Stimulated activated CD8-positive, alpha-beta memory T cell treated with anti-CD3 and anti-CD28 coated beads, Interleukin-12 subunit alpha, Interleukin-12 subunit beta, amount 100 ng/mL, for 24 hours (primary cell): Measurements from ENCODE around the gene PAPPA2.

Experiments used
- DNase-seq: peaks from one replicate; pipeline ENCODE4 v3.0.0-alpha.2; 2020; ENCODE audit errors: extremely low read depth

Gene PAPPA2

GRCh38 chr1:176501599-176501998 lies 38.6 kb downstream of the PAPPA2 start:
- DNase-seq, result no peak

GRCh38 chr1:176504848-176505553 lies 42.0 kb downstream of the PAPPA2 start:
- no peak for DNase-seq

- DNase-seq, result no peak
Measured at GRCh38 chr1:176512966-176513365, 50.0 kb downstream of the PAPPA2 start.

DNA sequence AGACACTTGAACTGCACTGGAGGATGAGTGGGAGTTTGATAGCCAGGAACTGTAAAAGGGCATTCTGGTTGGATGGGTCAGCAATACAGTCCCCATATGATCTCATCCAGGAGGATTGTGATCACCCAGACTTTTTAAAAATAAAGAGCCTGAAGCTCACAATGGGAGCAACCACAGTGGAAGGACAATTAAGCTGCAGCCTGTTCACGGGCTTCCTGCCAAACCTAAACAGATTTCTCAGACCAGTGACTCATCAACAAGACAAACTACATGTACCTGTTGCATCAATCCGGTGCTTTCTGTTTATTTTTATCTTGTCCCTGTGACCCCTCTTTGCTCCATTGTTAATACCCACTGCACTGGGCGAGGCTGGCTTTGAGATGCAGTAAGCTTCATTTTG lies 52.3 kb downstream of the PAPPA2 start:
- DNase-seq, result no peak

DNA sequence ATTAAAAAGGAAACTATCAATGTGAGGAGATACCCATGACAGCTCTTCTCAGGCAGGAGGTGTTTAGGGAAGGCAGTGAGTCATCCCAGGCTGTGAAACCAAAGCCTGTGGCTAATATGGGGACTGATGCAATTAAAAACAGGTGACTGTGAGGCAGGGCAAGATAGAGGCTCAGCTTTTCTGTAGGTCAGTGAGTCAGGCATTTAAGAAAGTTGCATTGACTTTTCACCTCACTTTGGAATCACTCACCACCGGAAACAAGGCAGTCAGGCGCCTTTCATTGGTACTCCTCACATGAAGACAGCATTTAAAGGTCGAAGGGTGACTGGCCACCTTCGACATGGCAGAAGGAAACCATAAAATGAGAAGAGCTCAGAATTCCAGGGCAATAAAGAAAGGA lies 54.5 kb downstream of the PAPPA2 start:
- no peak for DNase-seq

- DNase-seq, result no peak
Measured at GRCh38 chr1:176521211-176521610, 58.2 kb downstream of the PAPPA2 start.

DNA sequence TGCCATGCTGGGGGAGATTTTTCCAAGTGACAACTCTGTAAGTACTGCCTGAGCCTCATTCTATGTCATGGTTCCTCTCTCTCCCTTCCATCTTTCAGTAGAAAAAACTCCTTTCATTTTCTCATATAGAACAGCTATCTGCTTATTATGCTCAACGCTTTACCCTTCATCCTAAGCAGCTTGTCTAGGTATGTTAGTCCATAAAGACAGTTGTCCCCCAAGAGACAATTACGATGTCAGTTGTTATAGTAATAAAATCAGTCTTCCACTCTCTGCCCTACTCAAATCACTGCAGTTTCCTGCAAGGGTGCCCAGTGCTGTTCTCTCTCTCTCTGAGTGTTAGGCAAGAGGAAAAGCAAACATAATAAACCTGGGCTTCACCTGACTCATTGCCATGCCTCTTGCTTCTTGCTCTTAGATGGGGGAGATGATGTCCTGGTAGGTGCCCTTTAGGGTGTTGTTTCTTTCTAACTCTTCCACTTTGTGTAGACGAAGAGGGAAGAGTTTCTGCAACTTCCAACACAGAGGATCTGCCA lies 59.4 kb downstream of the PAPPA2 start:
- no peak for DNase-seq

GRCh38 chr1:176529395-176530090 lies 66.6 kb downstream of the PAPPA2 start:
- DNase-seq, result no peak

- no peak for DNase-seq
Measured at GRCh38 chr1:176531036-176531435, 68.1 kb downstream of the PAPPA2 start.

DNA sequence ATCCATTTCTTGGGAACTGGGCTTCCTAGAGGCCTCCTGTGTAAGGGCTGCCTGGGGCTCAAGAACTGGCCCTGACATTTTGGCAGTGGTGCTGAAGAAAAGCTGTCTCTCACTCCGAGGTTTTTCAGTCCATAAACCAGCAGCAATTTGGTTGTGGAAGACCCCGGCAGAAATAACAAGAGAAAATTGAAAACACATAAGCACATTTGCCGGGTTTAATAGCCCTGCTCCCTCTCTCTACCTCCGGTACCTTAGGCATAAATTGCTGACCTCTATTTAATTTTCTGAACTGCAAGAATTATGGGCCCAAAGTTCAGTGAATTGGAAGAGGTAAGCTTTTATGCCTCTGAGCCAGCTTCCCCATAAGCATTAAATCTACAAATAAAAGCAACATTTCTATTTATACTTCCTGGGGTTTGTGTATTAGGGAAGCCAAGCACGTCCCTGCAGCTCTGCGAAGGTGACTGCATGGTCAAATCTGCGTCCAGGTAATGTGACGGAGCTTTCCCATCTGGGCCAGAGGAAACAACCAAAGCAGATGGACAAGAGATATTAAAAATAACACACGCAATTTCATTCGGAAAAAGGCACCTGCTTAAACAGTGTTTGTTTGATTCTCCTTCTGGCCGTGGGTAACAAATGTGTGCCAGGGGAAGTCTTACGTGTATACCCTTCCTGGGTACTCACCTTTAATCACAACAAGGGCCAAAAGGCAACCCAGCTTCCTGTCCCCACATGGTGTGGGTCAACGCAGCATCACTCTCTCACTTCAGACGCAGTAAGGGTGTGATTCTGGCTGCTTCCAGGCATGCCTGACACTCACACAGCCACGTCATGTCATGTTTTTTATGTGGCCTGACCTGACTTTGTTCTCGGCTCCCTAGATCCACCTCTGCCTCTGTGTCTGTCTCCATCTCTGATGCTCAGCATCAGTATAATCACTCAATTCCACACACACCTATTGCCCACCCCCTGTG lies 69.2 kb downstream of the PAPPA2 start:
- no peak for DNase-seq

GRCh38 chr1:176533020-176533419 lies 70.0 kb downstream of the PAPPA2 start:
- DNase-seq, result no peak

DNA sequence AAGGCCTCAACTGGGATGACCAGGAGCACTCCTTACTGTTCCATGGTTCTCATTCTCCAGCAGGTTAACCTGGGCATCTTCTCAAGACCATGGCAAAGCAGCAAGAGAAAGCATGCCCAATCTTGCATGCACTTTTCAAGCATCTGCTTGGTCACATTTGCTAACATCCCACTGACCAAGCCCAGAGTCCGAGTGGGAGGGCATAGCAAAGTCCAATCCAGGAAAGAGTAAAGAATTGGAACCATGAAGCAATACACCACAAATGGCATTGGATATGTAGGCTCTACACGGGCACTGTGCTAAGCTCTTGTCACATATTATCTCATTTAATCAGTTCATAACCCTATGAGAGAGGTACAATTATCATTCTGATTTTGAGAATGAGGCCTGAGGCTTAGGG lies 73.6 kb downstream of the PAPPA2 start:
- DNase-seq, result no peak

GRCh38 chr1:176539018-176539417 lies 76.0 kb downstream of the PAPPA2 start:
- DNase-seq, result no peak

GRCh38 chr1:176540428-176540827 lies 77.5 kb downstream of the PAPPA2 start:
- DNase-seq, result no peak

DNA sequence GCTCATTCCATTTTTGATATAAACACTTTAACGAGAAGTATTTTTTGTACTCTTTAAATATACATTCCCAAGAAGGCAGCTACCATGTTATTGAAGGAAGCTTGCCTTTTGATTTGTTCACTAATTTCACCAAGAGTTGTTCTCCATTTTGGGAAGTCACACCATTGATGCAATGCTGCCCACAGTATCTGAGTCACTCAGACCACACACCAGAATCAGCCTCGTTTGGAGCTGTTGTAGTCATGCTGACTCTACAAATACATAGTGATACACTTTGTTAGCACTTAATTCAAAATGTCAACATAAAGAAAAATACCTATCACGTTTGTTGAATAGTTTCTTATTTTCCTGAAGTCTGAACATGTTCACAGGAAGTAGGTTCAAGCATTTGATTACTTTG lies 78.7 kb downstream of the PAPPA2 start:
- no peak for DNase-seq

- no peak for DNase-seq
Measured at GRCh38 chr1:176542352-176542751, 79.4 kb downstream of the PAPPA2 start.

GRCh38 chr1:176543360-176544129 lies 80.6 kb downstream of the PAPPA2 start:
- DNase-seq, result no peak

DNA sequence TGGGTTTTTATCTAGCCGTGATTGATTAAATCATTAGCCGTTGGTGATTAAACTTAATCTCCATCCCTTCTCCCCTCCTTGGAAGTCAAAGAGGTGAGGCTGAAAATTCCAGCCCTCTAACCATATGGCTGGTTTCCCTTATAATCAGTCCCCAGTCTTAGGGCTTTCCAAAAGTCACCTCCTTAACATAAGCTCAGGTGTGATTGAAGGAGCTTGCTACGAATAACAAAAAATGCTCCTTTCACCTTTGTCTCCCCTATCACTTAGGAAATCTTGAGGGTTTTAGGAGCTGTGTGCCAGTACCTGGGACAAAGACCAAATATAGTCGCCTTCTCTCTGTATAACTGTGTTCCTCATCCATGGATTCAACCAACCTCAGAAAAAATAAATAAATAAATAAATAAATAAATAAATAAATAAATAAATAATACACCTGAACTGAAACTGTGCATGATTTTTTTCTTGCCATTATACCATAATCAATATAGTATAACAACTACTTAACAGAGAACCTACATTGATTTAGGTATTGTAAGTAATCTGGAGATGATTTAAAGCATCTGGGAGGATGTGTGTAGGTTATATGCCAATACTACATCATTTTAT lies 82.2 kb downstream of the PAPPA2 start:
- DNase-seq, result no peak

GRCh38 chr1:176546825-176547224 lies 83.8 kb downstream of the PAPPA2 start:
- no peak for DNase-seq

- no peak for DNase-seq
Measured at GRCh38 chr1:176551146-176551545, 88.2 kb downstream of the PAPPA2 start.
